ENCODE measurements around the gene HM13.
"Not testable (repeated sequence)": the region's sequence is repeated elsewhere in the genome, so short reads cannot be mapped to it uniquely, and the experiment has no call there.

The HM13 gene

GRCh38 chr20:31608251-31608945, 94.2 kb downstream of the HM13 start:
- DNase-seq (ENCODE audit: low read depth), result peak; percentile 70

- DNase-seq (ENCODE audit: low read depth), result not testable (repeated sequence)
Observed at GRCh38 chr20:31612271-31612640, 98.0 kb downstream of the HM13 start.

- DNase-seq (ENCODE audit: low read depth), result no peak
Observed at GRCh38 chr20:31615416-31615815, 101.2 kb downstream of the HM13 start.

GRCh38 chr20:31617432-31618104, 103.3 kb downstream of the HM13 start:
- no peak for DNase-seq (ENCODE audit: low read depth)
